ENCODE measurements around the gene CMBL. TPM values are rescaled to one million over a fixed set of nuclear protein-coding genes. Genes with fewer than 3 reads are reported as not detected.

Gene CMBL
- total RNA-seq, 1 donor from 2014 or later = 50.4 TPM

GRCh38 chr5:10297646-10298204, 10.0 kb downstream of the CMBL start:
- no peak for TF ChIP-seq CTCF (IDR thresholded peaks at IDR 0.05; ENCODE audit: borderline replicate concordance)
- H3K4me3 ChIP-seq = no peak overlapping the region
- intact Hi-C loops (cut with micrococcal nuclease) = no loop called here
- peaks cover 7% of the 10 kb centered on the region for H3K4me1 ChIP-seq
- DNase-seq = no peak
- H3K36me3 ChIP-seq = peaks cover 4% of the 10 kb centered on the region
- H3K9me3 ChIP-seq (replicated peaks) = no peaks in the 10 kb centered on the region
- H3K27ac ChIP-seq (replicated peaks) = no peak overlapping the region
- no peaks in the 10 kb centered on the region for H3K27me3 ChIP-seq (ENCODE audit: low read depth)

- Histone ChIP-seq H3K4me1 (no peaks in the 10 kb centered on the region), H3K9me3 (replicated peaks) (no peaks in the 10 kb centered on the region), H3K27me3 (ENCODE audit: low read depth) (no peaks in the 10 kb centered on the region), H3K27ac (replicated peaks) (no peak overlapping the region), H3K36me3 (peaks cover 4% of the 10 kb centered on the region), H3K4me3 (no peak overlapping the region)
- intact Hi-C loops (cut with micrococcal nuclease) = no loop called here
- no peak for TF ChIP-seq CTCF (IDR thresholded peaks at IDR 0.05; ENCODE audit: borderline replicate concordance)
- no peak for DNase-seq
These were observed 11.9 kb downstream of the CMBL start for GRCh38 chr5:10295619-10296326.

- no peak for DNase-seq
- Histone ChIP-seq H3K9me3 (replicated peaks) (no peaks in the 10 kb centered on the region), H3K36me3 (peaks cover 5% of the 10 kb centered on the region), H3K4me3 (no peak overlapping the region), H3K27ac (replicated peaks) (no peak overlapping the region), H3K4me1 (peaks cover 10% of the 10 kb centered on the region), H3K27me3 (ENCODE audit: low read depth) (no peaks in the 10 kb centered on the region)
- TF ChIP-seq CTCF (IDR thresholded peaks at IDR 0.05; ENCODE audit: borderline replicate concordance) = no peak
- intact Hi-C loops (cut with micrococcal nuclease) = no loop called here
These were observed 13.6 kb downstream of the CMBL start for GRCh38 chr5:10293907-10294662.

GRCh38 chr5:10291692-10292339, 15.9 kb downstream of the CMBL start:
- H3K36me3 ChIP-seq = peaks cover 18% of the 10 kb centered on the region
- no peak for TF ChIP-seq CTCF (IDR thresholded peaks at IDR 0.05; ENCODE audit: borderline replicate concordance)
- no peak overlapping the region for H3K4me3 ChIP-seq
- DNase-seq = no peak
- H3K9me3 ChIP-seq (replicated peaks) = no peaks in the 10 kb centered on the region
- H3K27ac ChIP-seq (replicated peaks) = no peak overlapping the region
- H3K27me3 ChIP-seq (ENCODE audit: low read depth) = no peaks in the 10 kb centered on the region
- H3K4me1 ChIP-seq = peaks cover 20% of the 10 kb centered on the region
- intact Hi-C loops (cut with micrococcal nuclease) = no loop called here

GRCh38 chr5:10290438-10290837, 17.3 kb downstream of the CMBL start:
- TF ChIP-seq CTCF (IDR thresholded peaks at IDR 0.05; ENCODE audit: borderline replicate concordance) = no peak
- Histone ChIP-seq H3K36me3 (peaks cover 30% of the 10 kb centered on the region), H3K27me3 (ENCODE audit: low read depth) (no peaks in the 10 kb centered on the region), H3K4me3 (no peak overlapping the region), H3K9me3 (replicated peaks) (no peaks in the 10 kb centered on the region), H3K27ac (replicated peaks) (no peak overlapping the region), H3K4me1 (peaks cover 20% of the 10 kb centered on the region)
- no peak for DNase-seq
- intact Hi-C loops (cut with micrococcal nuclease) = no loop called here

Data from left ventricle myocardium inferior (tissue), 1 donor.